GM19023 (cell line): Measurements from ENCODE around the gene DNM2.
A peak's percentile ranks its signal among the peaks of the same experiment; 100 is the strongest.
"Not testable (repeated sequence)": the region's sequence is repeated elsewhere in the genome, so short reads cannot be mapped to it uniquely, and the experiment has no call there.

Source experiments
- ATAC-seq: cut with Tn5 transposase; IDR thresholded peaks from one replicate; pipeline ENCODE4 v1.9.1; 2021; ENCODE audit warnings: mild to moderate bottlenecking, moderate library complexity; ENCODE audit not compliant: unreplicated experiment

DNM2 gene

GRCh38 chr19:10831987-10832938 is 114.4 kb downstream of the DNM2 start:
- no peak for ATAC-seq

- no peak for ATAC-seq
Observed at GRCh38 chr19:10832939-10833296, 115.0 kb downstream of the DNM2 start.

GRCh38 chr19:10835089-10835753 is 117.3 kb downstream of the DNM2 start:
- no peak for ATAC-seq

- peak; percentile 82 for ATAC-seq
Observed at GRCh38 chr19:10835754-10836478, 118.0 kb downstream of the DNM2 start, which contains the start of gene TMED1. TMED1 (minus strand) TSS chr19:10836212; CDS start chr19:10836191, 21 bp downstream.

GRCh38 chr19:10836479-10837330 is 118.8 kb downstream of the DNM2 start:
- no peak for ATAC-seq

GRCh38 chr19:10837649-10838048 is 119.8 kb downstream of the DNM2 start:
- not testable (repeated sequence) for ATAC-seq

GRCh38 chr19:10838377-10838776 is 120.5 kb downstream of the DNM2 start:
- ATAC-seq, result no peak

GRCh38 chr19:10839114-10840050 is 121.5 kb downstream of the DNM2 start:
- ATAC-seq, result no peak

- no peak for ATAC-seq
Observed at GRCh38 chr19:10842788-10843187, 124.9 kb downstream of the DNM2 start.

- no peak for ATAC-seq
Observed at GRCh38 chr19:10846500-10847202, 128.8 kb downstream of the DNM2 start.

GRCh38 chr19:10848230-10848856 is 130.5 kb downstream of the DNM2 start, which contains the start of gene C19orf38:
C19orf38 (plus strand) TSS chr19:10848415; CDS start chr19:10848509, 94 bp downstream.
- no peak for ATAC-seq

GRCh38 chr19:10850631-10851030 is 132.8 kb downstream of the DNM2 start:
- no peak for ATAC-seq

- ATAC-seq, result no peak
Observed at GRCh38 chr19:10852098-10852800, 134.4 kb downstream of the DNM2 start.

- no peak for ATAC-seq
Observed at GRCh38 chr19:10852941-10853340, 135.1 kb downstream of the DNM2 start.

- ATAC-seq, result no peak
Observed at GRCh38 chr19:10854350-10855089, 136.6 kb downstream of the DNM2 start.

- ATAC-seq, result no peak
Observed at GRCh38 chr19:10855879-10856522, 138.1 kb downstream of the DNM2 start.
